H54 (cell line): Measurements from ENCODE around the gene TTC39C.
A peak's percentile ranks its signal among the peaks of the same experiment; 100 is the strongest.

Experiments
- DNase-seq: peaks from one replicate; pipeline ENCODE4 v3.0.0; 2011; ENCODE audit warnings: low spot score, mixed read lengths; ENCODE audit not compliant: insufficient read length
- FAIRE-seq: peaks from 3 replicates; lab custom pipeline; 2011; peaks lifted over from hg19 to GRCh38; lab: Jason Lieb, UNC
- POLR2A ChIP-seq: IDR thresholded peaks from 2 replicates; pipeline ENCODE4 v1.6.1; 2011; ENCODE audit warnings: low read depth, mild to moderate bottlenecking, low read length

Gene TTC39C

GRCh38 chr18:23981369-23981980 is 33.1 kb upstream of the TTC39C start:
- TF ChIP-seq POLR2A, result no peak
- FAIRE-seq (no peak), DNase-seq (no peak)

DNA sequence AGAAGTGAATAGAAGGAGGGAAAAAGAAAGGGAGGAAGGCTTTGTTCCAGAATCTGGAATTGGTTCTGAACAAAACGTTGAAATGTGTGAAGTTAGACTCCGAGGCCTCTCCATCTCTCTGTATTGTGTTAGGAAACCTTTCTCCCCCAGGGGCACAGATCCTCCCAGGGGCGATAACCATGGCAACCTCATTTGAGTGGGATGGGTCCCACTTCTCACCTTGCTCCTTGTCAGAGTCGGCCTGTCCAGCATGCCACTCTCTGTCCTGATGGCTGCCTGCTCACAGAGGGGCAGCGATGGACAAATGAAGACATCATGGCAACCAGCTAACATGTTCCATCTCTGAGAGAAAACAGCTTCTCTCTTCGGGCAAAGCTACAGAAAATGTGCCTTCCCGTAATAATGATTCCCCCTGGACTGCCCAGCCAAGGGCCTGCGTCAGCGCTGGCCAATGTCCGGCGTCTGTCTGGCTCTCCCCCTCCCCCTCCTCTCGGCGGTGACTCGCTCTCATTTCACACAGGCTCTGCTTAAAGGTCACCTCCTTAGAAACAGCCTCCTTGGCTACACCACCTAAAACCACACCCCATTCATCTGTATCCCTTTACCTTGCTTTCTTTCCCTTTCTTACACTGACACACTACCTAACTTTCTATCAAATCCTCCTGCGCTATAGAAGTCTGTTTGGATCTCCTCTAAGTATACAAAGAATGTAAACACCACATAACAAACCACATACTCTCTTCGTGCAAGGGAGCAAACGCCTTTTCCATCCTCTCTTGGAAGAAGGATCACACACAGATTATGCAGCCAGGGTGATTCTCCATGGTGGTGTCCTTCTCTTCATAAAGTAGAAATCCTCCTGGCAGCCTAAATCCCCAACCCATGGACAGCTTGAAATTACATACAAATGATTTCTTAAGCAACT is 32.1 kb upstream of the TTC39C start:
- DNase-seq (peak; percentile 12), FAIRE-seq (no peak)
- no peak for TF ChIP-seq POLR2A

DNA sequence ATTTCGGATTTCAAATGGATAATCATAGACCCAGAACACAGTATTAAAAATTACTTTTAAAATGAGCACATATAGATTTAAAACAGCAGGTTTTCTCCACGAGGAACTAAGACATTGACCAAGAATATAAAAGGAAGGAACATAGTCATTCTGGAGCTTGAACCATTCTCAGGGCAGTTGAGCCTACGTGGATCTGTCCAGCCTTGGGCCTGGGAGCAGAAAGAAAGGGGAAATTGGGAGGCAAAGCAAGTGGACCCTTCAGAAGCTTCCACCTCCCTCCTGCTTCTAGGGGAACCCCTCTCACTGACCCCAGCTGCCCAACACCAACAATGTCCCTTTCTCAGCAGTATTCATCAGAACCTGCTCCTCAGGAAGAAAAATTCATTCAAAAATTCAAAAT is 31.4 kb upstream of the TTC39C start:
- no peak for DNase-seq
- FAIRE-seq, result no peak
- no peak for TF ChIP-seq POLR2A

DNA sequence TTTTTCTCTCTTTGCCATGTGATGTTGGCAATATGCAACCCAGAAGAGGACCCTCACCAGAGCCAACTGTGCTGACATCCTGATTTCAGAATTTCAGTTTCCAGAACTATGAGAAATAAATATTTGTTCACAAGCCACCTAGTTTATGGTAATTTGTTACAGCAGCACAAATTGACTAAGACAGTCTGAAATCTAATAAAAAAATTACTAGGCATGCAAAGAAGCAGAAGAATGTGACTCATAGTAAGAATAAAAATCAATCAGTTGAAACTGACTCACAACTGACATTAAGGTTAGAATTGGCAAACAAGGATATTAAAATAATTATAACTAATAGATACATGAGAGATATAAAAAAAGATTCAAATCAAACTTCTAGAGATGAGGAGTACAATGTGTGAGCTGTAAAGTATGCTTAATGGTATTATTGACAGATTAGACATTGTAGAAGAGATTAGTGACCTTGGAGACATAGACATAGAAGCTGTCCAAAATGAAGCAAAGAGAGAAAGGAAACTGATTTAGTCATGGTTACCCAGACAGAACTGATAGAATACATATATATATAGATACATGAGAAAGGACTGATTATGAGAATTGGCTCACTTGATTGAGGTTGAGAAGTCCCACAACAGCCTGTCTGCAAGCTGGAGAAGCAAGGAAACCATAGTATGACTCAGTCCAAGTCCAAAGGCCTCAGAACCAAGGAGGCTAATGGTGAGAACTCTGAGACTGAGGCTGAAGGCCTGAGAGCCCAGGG is 27.8 kb upstream of the TTC39C start:
- FAIRE-seq, result no peak
- TF ChIP-seq POLR2A, result no peak
- no peak for DNase-seq

DNA sequence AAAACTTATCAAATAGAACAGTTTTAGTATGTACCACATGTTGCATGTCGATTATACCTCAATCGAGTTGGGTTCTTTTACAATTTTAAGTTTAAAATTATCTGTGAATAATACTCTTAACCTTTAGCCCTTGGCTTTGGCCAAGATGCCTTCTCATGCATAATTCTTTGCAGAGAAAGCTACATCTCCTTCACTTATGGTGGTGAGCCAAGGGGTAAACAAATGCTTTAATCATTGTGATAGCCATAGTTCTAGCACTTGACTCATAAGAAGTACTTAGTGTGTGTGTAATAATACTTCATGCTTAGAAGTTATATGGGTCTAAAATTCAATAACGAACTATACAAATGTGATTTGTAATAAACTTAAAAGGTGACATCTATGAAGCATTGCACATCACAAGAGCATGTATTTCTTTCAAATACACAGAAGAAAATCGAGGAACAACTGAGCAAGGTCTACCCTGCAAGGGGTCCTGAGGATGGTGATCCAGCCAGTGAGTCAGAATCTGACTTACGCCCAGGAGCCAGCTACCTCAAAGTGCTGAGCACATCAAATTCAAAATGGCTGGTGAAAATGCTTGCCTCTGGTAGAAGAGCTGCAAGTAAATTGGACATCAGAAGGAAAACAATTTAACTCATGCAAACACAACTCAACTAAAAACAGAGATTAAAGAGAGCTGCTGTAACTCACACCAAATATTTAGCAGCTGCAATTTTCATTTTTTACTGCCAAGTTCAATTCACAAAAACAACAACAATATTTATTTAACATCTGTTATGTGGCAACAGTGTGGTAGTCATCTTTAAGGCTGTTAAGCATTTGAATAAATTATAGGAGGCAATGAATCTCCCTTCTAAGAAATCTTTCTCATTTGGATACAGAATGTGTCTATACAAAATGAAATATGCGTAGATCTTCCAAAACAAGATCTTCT is 23.8 kb upstream of the TTC39C start:
- no peak for TF ChIP-seq POLR2A
- FAIRE-seq (no peak), DNase-seq (no peak)

DNA sequence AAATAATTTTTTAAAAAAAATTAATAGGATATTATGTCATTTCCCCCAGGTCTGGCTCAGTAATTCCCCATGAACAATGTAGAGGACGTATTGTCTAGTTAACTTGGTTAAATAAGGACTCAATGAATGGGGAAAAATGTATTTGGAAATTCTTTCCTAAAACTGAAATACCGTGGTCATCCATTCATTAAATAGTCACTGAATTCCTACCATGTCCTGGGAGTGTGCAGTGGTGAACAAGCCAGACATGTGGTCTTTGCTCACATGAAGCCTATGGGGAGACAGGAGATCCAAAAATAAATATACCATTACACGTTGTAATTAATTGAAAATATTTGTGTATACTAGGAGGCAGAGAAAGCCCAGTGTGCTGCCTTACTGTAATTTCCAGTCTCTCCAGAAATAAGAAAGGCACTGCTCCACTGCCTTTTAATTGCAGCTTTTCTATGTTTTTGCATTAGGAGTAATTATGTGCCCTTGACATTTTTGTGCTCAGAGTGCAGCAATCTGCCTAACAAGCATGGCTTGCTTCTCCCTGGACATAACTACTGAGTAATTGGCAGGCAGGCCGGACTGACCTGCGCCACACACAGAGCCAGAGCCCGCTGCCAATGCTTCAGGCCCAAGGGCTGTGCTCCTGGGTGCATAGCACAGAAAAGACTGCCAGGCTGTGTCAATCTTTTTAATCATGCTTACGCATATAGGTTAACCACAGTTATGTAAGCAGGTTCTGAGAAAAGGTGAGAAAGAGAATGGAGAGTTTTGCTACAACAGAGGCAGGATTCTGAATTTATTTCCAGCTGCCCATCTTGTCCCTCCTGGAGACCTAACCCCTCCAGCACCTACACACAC is 22.2 kb upstream of the TTC39C start:
- FAIRE-seq, result no peak
- no peak for DNase-seq
- no peak for TF ChIP-seq POLR2A

DNA sequence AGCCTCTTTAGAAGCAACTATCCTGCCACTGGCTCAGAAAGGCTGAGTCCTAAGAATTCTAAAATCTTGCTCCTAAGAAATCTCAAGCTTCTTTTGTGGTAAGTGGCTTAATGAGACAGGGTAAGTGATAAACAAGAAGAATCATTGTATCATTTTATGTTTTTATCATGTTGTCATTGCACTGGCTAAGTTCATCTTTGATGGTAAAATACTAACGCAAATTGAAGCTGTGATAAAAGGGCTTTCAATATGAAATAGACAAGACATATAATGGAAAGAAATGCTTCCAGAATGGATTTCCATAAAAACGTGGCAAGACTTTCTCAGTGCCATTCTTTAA is 21.6 kb upstream of the TTC39C start:
- FAIRE-seq (no peak), DNase-seq (no peak)
- no peak for TF ChIP-seq POLR2A

DNA sequence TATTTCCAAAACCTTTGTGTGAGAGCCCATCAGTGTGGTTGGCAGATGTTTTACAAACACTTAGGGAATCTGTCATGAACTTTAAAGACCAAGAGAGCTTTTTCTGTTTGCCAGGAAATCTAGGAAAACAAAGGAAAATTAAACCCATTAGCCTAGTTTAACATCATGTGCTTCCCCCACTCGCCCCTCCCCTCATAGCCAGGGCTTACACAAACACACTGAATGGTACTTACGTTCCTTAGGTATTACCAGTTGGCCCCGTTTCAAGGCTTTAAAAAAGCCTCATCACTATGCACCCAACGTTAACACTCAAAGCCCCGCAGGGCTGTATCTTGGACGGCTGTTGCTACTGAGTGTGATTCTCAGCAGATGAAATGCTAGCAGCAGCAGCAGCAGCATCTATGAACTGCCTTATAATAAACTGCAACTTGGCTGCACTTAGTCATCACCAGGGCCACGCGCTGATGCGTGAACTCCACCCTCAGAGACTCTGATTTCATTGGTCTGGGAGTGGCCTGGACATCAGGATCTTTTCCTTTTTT is 20.1 kb upstream of the TTC39C start:
- DNase-seq (peak; percentile 15), FAIRE-seq (peak; percentile 95)
- no peak for TF ChIP-seq POLR2A

GRCh38 chr18:23995180-23995579 is 19.4 kb upstream of the TTC39C start:
- FAIRE-seq, result no peak
- no peak for DNase-seq
- no peak for TF ChIP-seq POLR2A

- no peak for TF ChIP-seq POLR2A
- no peak for FAIRE-seq
- no peak for DNase-seq
Observed at GRCh38 chr18:23998018-23998417, 16.5 kb upstream of the TTC39C start.

GRCh38 chr18:23998820-23999219 is 15.7 kb upstream of the TTC39C start:
- FAIRE-seq, result no peak
- TF ChIP-seq POLR2A, result no peak
- DNase-seq, result no peak
